GM12873 (cell line): ENCODE results near the gene TBC1D24.

Source experiments
- CTCF ChIP-seq: IDR thresholded peaks from 2 replicates; pipeline ENCODE4 v1.5.1; 2012; ENCODE audit warnings: low read depth, mild to moderate bottlenecking, moderate library complexity, low read length, control low read depth; ENCODE audit not compliant: insufficient read depth; ENCODE audit errors: missing control alignments

Gene TBC1D24

GRCh38 chr16:2515180-2515851 lies 40.4 kb downstream of the TBC1D24 start:
- TF ChIP-seq CTCF: no peak

- no peak for TF ChIP-seq CTCF
Observed at GRCh38 chr16:2516391-2517240, 41.7 kb downstream of the TBC1D24 start.

- no peak for TF ChIP-seq CTCF
Observed at GRCh38 chr16:2517954-2518605, 43.2 kb downstream of the TBC1D24 start.

- TF ChIP-seq CTCF: no peak
Observed at GRCh38 chr16:2518823-2519710, 44.1 kb downstream of the TBC1D24 start.

- TF ChIP-seq CTCF: no peak
Observed at GRCh38 chr16:2519711-2520080, 44.8 kb downstream of the TBC1D24 start.

GRCh38 chr16:2520097-2520783 lies 45.3 kb downstream of the TBC1D24 start, which contains the start of gene AMDHD2:
AMDHD2 (plus strand) TSS chr16:2520371; CDS start chr16:2520459, 88 bp downstream.
- TF ChIP-seq CTCF: no peak
